Measurements from ENCODE around the gene ATP6V0D1.

Gene ATP6V0D1

GRCh38 chr16:67445441-67445912 lies 35.5 kb downstream of the ATP6V0D1 start:
- no peak for DNase-seq (ENCODE audit: low spot score)

GRCh38 chr16:67445126-67445426 lies 35.9 kb downstream of the ATP6V0D1 start:
- DNase-seq (ENCODE audit: low spot score) = no peak

DNA sequence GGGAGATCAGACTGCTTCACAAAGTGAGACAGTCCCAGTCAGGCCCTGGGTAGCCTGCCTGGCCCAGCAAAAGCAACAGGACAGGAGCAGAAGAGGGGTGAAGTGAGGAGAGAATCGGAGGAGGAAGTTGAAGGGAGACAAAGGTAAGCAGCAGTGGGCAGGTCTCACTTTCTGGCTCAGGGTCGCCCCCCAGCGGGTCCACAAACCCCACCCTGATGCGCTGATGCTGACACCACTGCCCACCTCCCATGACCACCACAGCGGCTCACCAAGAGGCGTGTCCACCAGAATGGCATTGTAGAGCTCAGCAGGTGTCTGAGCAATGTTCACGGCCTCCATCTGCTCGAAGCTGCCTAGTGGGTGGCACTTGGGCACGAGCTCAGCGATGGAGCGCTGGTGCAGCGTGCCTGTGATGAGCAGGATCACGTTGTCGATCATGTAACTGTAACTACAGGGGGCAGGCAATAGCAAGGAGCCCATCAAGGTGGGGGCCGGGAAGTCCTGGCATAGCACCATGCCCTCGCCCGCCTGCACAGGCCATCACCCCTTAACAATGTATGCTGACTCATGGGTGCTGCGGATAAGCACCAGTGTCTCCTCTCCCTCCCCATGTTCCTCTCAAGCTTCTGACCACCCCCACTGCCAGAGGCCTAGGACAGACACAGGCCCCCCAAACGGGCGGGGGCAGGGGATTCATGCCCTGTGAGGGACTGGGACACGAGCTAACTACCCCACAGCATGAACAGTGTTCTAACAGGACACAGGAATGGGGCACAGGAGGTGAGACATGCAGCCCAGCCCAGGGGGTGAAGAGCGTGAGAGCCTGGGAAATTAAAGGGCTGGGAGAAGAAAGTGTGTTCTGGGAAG lies 36.5 kb downstream of the ATP6V0D1 start:
- no peak for DNase-seq (ENCODE audit: low spot score)

- DNase-seq (ENCODE audit: low spot score) = peak; percentile 86
These were observed 37.7 kb downstream of the ATP6V0D1 start for GRCh38 chr16:67443265-67443664.

DNA sequence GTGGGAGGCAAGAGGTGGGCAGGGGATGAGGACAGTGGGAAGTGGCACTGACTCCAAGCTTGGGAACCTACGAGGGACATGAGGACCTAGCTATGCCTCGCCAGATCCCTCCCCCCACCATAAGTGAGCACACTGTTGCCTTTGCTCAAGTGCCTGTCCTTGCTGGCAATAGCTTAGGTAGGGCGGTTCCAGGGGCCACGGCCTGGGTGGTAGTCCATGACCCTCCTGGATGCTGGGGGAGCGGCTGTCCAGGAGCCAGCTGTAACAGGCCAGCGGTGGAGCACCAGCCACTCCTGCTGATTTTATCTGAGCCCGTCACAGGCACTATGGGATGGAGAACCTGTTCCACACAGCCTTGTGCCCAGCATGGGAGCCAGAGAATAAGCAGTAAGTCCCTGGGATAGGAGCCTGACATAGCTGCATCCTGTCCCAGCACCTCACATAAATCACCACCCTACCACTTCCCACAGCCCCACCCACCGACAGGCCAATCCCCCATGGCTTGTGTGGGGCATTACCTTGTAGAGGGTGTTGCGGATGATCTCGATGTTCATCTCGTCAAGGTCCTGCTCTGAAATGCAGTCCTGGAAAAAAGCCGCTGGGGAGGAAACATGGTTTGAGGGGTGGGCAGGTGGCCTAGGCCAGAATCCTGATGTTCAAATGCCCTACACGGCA lies 38.2 kb downstream of the ATP6V0D1 start:
- no peak for DNase-seq (ENCODE audit: low spot score)

DNA sequence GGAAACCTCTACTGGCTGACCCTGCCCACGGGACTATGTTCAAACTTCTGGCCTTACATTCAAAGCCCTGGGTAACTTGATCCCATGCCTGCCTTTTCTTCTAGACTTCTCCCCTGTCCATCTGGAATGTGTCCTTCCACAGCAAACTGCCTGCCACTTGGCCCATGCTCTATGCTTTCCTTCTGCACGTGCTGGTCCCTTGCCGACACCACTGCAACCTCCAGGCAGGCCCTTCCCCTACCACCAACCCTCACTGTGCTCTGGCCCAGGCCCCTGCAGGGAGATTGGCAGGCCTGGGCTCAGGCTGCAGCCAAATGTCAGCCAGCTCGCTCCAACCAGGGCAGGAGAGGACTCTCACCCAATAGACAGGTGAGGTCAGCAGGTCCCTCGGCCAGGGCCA lies 39.0 kb downstream of the ATP6V0D1 start:
- DNase-seq (ENCODE audit: low spot score) = no peak

DNA sequence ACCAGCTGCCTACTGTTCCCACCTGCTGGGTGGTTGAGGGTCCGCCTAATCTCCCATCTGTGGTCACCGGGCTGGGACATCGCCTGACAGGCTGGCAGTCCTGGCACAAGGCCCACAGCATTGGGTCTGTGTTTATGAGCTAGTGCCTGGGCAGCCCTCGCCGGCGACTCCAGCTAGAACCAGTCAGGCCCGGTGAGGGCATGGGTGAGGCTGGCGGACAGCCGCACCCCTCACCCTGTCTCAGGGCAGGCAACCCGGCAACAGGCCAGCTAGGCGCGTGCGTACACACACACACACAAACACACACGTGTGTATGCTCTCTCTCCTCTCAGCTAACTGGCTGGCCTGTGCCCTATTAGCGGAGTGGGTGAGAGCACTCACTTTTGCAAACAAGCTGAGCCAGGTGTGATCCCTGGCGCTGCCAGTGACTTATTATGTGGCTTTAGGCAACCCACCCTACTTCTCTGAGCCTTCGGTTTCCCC lies 39.6 kb downstream of the ATP6V0D1 start:
- DNase-seq (ENCODE audit: low spot score) = no peak

- no peak for DNase-seq (ENCODE audit: low spot score)
These were observed 42.0 kb downstream of the ATP6V0D1 start for GRCh38 chr16:67438824-67439393.

DNA sequence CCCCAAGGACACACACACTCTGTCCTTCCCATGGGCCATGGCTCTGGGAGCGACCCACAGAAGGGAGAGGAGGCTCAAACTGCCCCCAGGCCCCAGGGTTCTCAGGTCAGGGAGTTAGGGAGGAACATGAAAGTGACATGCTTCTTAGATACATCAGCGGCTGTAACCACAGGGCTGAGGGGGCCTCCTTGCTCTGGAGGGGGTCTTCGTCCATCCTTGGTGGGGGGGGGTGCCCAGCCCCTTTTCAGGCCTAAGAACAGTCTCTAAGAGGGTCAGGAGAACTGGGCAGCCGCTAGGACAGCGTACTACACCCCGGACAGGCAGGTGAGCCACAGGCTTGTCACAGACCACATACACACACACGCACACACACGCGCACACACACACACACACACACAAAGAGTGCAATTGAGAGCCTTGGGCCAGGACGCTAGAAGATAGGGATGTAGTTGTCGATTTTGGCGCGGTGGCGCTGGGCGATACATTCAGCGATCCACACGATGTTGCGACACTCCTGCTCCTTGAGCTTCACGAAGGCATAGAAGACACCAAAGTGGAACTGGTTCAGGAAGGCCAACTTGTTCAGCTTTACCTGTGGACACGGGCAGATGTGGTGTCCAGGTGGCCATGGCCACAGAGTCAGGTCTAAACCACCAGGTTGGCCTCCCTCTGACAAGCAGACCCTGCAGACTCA lies 42.7 kb downstream of the ATP6V0D1 start:
- no peak for DNase-seq (ENCODE audit: low spot score)

DNA sequence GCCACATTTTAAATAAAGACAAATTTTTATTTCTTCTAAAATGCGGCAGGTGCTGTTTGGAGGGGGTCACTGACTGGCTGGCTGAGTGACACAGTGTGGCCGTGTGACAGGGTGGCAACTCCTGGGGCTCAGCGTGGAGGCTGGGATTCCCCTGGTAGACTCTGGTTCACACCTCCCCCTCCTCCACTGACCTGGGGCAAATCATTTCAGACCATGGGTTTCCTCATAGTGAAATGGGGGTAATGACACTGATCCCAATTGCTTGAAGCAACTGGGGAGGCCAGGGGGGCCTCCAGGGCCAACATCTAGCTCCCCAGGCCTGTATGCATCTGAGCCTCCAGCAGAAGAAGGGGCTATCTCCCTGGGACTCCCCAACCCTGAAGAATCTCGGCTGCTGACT lies 43.4 kb downstream of the ATP6V0D1 start:
- no peak for DNase-seq (ENCODE audit: low spot score)

GRCh38 chr16:67436640-67437193 lies 44.2 kb downstream of the ATP6V0D1 start:
- no peak for DNase-seq (ENCODE audit: low spot score)

- DNase-seq (ENCODE audit: low spot score) = no peak
These were observed 45.2 kb downstream of the ATP6V0D1 start for GRCh38 chr16:67435758-67436164.

DNA sequence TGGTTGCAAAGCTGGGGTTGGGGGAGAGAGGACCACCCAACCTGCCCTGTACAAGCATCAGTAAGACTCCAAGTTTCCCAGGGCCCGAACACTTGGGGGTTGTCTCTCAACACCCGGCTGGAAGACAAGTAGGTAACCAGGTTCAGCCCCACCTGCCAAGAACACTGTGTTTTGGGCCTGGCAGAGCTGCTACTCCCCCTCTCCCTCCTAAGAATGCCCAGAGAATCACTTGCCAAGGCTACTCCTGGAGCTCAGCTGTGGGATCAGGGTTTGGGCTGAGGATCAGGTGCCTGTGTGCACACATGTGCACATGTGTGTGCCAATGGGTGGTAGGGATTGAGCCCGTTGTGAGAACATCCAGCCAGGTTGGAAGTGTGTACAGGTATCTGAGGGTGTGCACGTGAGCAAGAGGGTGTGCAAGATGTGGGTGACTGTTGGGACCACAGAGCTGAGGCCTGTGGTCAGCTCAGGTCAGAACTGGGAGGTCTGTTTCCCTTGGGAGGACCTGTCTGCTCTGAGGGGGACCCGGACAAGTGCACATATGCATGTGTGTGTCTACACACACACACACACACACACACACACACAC lies 47.7 kb downstream of the ATP6V0D1 start:
- DNase-seq (ENCODE audit: low spot score) = no peak

DNA sequence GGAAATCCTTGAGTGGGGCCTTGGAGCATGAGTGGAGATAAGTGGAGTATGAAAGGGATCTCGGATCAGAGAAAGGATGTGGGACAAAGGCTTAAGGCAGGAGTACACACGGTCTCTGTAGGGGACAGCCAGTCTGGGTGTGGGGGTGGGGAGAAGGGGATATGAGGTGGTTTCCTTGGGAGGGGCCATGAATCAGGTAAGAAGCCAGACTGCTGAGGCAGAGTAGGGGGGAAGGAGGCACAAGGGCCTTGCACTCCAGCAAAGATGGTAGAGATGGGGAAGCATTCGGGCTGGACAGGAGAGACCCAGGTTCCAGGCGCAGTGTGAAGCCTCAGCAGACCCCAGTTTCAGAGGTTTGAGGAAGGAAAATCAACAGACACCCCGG lies 48.5 kb downstream of the ATP6V0D1 start:
- no peak for DNase-seq (ENCODE audit: low spot score)

- DNase-seq (ENCODE audit: low spot score) = no peak
These were observed 49.0 kb downstream of the ATP6V0D1 start for GRCh38 chr16:67431775-67432505.

DNA sequence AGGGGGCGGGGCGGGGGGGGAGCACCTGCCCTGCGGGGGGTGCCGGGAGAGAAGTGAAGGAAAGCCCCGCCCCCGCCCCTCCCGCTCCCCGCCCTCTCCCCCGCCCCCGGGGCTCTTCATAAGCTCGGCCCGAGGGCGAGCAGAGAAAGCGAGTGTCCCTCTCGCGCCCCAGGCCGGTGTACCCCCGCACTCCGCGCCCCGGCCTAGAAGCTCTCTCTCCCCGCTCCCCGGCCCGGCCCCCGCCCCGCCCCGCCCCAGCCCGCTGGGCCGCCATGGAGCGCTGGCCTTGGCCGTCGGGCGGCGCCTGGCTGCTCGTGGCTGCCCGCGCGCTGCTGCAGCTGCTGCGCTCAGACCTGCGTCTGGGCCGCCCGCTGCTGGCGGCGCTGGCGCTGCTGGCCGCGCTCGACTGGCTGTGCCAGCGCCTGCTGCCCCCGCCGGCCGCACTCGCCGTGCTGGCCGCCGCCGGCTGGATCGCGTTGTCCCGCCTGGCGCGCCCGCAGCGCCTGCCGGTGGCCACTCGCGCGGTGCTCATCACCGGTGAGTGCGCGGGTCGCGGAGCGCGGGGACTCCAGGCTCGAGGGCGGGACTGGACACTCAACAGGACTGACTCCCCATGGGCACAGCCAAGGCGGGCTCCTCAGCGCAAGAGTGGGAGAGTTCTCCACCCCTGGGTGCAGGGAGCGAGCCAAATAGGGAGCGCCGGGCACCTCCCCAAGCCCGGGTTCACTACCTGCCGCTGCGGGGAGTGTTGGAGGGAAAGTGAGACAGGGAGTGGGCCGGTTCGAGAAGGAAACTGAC lies 49.8 kb downstream of the ATP6V0D1 start, which contains the start of gene HSD11B2:
TSS of gene HSD11B2 (plus strand) at position 145 of the 798 bp plus-strand sequence. CDS start at position 273, 128 bp downstream.
- DNase-seq (ENCODE audit: low spot score) = peak; percentile 84

- no peak for DNase-seq (ENCODE audit: low spot score)
These were observed 50.4 kb downstream of the ATP6V0D1 start for GRCh38 chr16:67430504-67430976.

GRCh38 chr16:67429799-67430503 lies 51.0 kb downstream of the ATP6V0D1 start:
- no peak for DNase-seq (ENCODE audit: low spot score)

Data from AG20443 (cell line).